Thyroid gland (tissue), 4 donors: ENCODE results near the gene MARK2. TPM values are rescaled to one million over a fixed set of nuclear protein-coding genes. Genes with fewer than 3 reads are reported as not detected.
A peak's percentile ranks its signal among the peaks of the same experiment; 100 is the strongest.

ENCODE experiments used
- DNase-seq, 2 donors: peaks; one replicate each; pipeline ENCODE4 v3.0.0-alpha.2; 2019
- H3K27ac ChIP-seq, 3 donors: fragments of 200-600 bp; sonication (generic); 1 replicate in 2 of 3; 2 replicates in 1 of 3; pipeline ENCODE4 v1.5.1; 2016 to 2019; ENCODE audit warnings: mild to moderate bottlenecking in 1 of 3, moderate library complexity in 1 of 3
- H3K27me3 ChIP-seq: fragments of 200-600 bp; sonication (generic); one replicate; pipeline ENCODE4 v1.5.1; 2019
- H3K36me3 ChIP-seq, 2 donors: fragments of 200-600 bp; sonication (generic); one replicate each; pipeline ENCODE4 v1.5.1; 2016 to 2019
- H3K4me1 ChIP-seq, 2 donors: fragments of 200-600 bp; sonication (generic); one replicate each; pipeline ENCODE4 v1.5.1; 2017 to 2019
- H3K4me3 ChIP-seq, 3 donors: fragments of 200-600 bp; sonication (generic); replicated peaks in 1 of 3; 1 replicate in 2 of 3; 2 replicates in 1 of 3; pipeline ENCODE4 v1.5.1; 2016; ENCODE audit warnings: mild to moderate bottlenecking in 1 of 3
- H3K9me3 ChIP-seq: fragments of 200-600 bp; sonication (generic); one replicate; pipeline ENCODE4 v1.5.1; 2017
- CTCF ChIP-seq, 6 experiments: fragments of 200-600 bp in 3 of 6; fragments of 450-650 bp in 3 of 6; sonication (generic) in 3 of 6; IDR thresholded peaks; one replicate each; pipeline ENCODE4 v1.5.1; 2016 to 2019; ENCODE audit warnings: antibody characterized with exemption in 6 of 6, mild to moderate bottlenecking in 2 of 6, inconsistent platforms in 1 of 6, moderate library complexity in 1 of 6
- POLR2A ChIP-seq, 2 donors: fragments of 450-650 bp; IDR thresholded peaks; one replicate each; pipeline ENCODE4 v1.6.1; 2017; ENCODE audit warnings: antibody characterized with exemption in 2 of 2, mild to moderate bottlenecking in 2 of 2, moderate library complexity in 1 of 2
- WGBS, 2 donors: methylation state at CpG; one replicate each; pipeline ENCODE4 v1.1.5; 2017; 5-methylcytosine and 5-hydroxymethylcytosine counted together
- intact Hi-C: fragments of 100-400 bp; cut with DNase I; formaldehyde crosslinking; loops from one replicate; pipeline ENCODE4 v1.15.1; 2023
- total RNA-seq, 4 donors: library from RNA; depleted of rRNA; stranded (reverse); fragments of >200 nt; gene quantifications; one replicate each; pipeline ENCODE4 v1.2.3, GENCODE V29; 2016

Gene MARK2
- total RNA-seq, 4 donors from 2014 or later = 28.2 to 57.7 (median 48.6) TPM

- Histone ChIP-seq H3K27me3 (no peaks in the 10 kb centered on the region), H3K9me3 (no peaks in the 10 kb centered on the region), H3K36me3 (no peaks in the 10 kb centered on the region), H3K4me1 (peaks cover 87 to 99% of the 10 kb centered on the region in 2 donors), H3K4me3 (no peak overlapping the region), H3K27ac (peak overlapping the region in 2 of 3 donors; percentile 85 to 89)
- intact Hi-C loops = no loop called here
- whole genome bisulfite sequencing, 2 donors = 52 to 58% methylated on average over 2 of the region's 2 CpGs
- no peak for DNase-seq
- TF ChIP-seq POLR2A (IDR thresholded peaks at IDR 0.05) (no peak), CTCF (IDR thresholded peaks at IDR 0.05) (no peak)
These were observed 6.4 kb downstream of the MARK2 start for GRCh38 chr11:63845303-63845702.

- H3K4me1 ChIP-seq = peaks cover 87 to 99% of the 10 kb centered on the region in 2 donors
- no peak for TF ChIP-seq POLR2A (IDR thresholded peaks at IDR 0.05)
- no peak for TF ChIP-seq CTCF (IDR thresholded peaks at IDR 0.05)
- peak overlapping the region in 2 of 3 donors; percentile 85 to 89 for H3K27ac ChIP-seq
These were observed 7.0 kb downstream of the MARK2 start for GRCh38 chr11:63845911-63846310.

GRCh38 chr11:63846897-63847296 is 8.0 kb downstream of the MARK2 start:
- WGBS, 2 donors = 85 to 87% methylated on average over 6 of the region's 6 CpGs
- peak overlapping the region; percentile 37 to 89 (median 85) for H3K27ac ChIP-seq
- no peaks in the 10 kb centered on the region for H3K36me3 ChIP-seq
- no peaks in the 10 kb centered on the region for H3K9me3 ChIP-seq
- peaks cover 87 to 99% of the 10 kb centered on the region in 2 donors for H3K4me1 ChIP-seq
- no peak for DNase-seq
- intact Hi-C loops = no loop called here
- TF ChIP-seq POLR2A (IDR thresholded peaks at IDR 0.05) (no peak), CTCF (IDR thresholded peaks at IDR 0.05) (no peak)
- no peaks in the 10 kb centered on the region for H3K27me3 ChIP-seq
- H3K4me3 ChIP-seq = no peak overlapping the region

More at GRCh38 chr11:63845911-63846310, 7.0 kb downstream of the MARK2 start:
- no peak for DNase-seq
- H3K9me3 ChIP-seq = no peaks in the 10 kb centered on the region
- H3K27me3 ChIP-seq = no peaks in the 10 kb centered on the region
- no peak overlapping the region for H3K4me3 ChIP-seq
- no peaks in the 10 kb centered on the region for H3K36me3 ChIP-seq
- 91 to 96% methylated on average over 6 to 7 of the region's 7 CpGs for WGBS, 2 donors
- intact Hi-C loops = no loop called here

GRCh38 chr11:63847363-63847762 is 8.5 kb downstream of the MARK2 start:
- Histone ChIP-seq H3K27me3 (no peaks in the 10 kb centered on the region), H3K4me3 (no peak overlapping the region), H3K4me1 (peaks cover 85 to 95% of the 10 kb centered on the region in 2 donors), H3K27ac (peak overlapping the region; percentile 85 to 90 (median 89)), H3K36me3 (no peaks in the 10 kb centered on the region), H3K9me3 (no peaks in the 10 kb centered on the region)
- intact Hi-C loops = no loop called here
- DNase-seq = peak; percentile 93
- WGBS, 2 donors = 31 to 40% methylated on average over 3 of the region's 3 CpGs
- TF ChIP-seq POLR2A (IDR thresholded peaks at IDR 0.05) (peak in 1 of 2 donors; percentile 41), CTCF (IDR thresholded peaks at IDR 0.05) (no peak)

- Histone ChIP-seq H3K4me1 (peaks cover 71 to 72% of the 10 kb centered on the region in 2 donors), H3K4me3 (no peak overlapping the region), H3K27ac (peak overlapping the region; percentile 55 to 89 (median 85)), H3K9me3 (no peaks in the 10 kb centered on the region), H3K36me3 (no peaks in the 10 kb centered on the region), H3K27me3 (no peaks in the 10 kb centered on the region)
- 38 to 52% methylated on average over 2 of the region's 2 CpGs for WGBS, 2 donors
- no peak for DNase-seq
- intact Hi-C loops = no loop called here
- no peak for TF ChIP-seq POLR2A (IDR thresholded peaks at IDR 0.05)
- TF ChIP-seq CTCF (IDR thresholded peaks at IDR 0.05) = no peak
These were observed 10.8 kb downstream of the MARK2 start for GRCh38 chr11:63849691-63850090.
